GM23248 (cell line): ENCODE data around the gene CDH4. TPM values are rescaled to one million over a fixed set of nuclear protein-coding genes. Genes with fewer than 3 reads are reported as not detected.

Experiments used
- DNase-seq: peaks from one replicate; pipeline ENCODE4 v3.0.0-alpha.2; 2015
- H2AFZ ChIP-seq: fragments of 200-600 bp; sonication (generic); 2 replicates; pipeline ENCODE4 v1.6.1; 2016; ENCODE audit warnings: antibody characterized with exemption
- H3F3A ChIP-seq: fragments of 200-600 bp; sonication (generic); 2 replicates; pipeline ENCODE4 v1.6.1; 2016; ENCODE audit warnings: mild to moderate bottlenecking, antibody characterized with exemption, mixed run types; ENCODE audit not compliant: insufficient read depth
- H3K27ac ChIP-seq: fragments of 200-600 bp; sonication (generic); 2 replicates; pipeline ENCODE4 v1.5.1; 2016; ENCODE audit warnings: mild to moderate bottlenecking
- H3K27me3 ChIP-seq: fragments of 200-600 bp; sonication (generic); replicated peaks from 2 replicates; pipeline ENCODE4 v1.6.1; 2016; ENCODE audit warnings: mild to moderate bottlenecking; ENCODE audit not compliant: insufficient read depth
- H3K36me3 ChIP-seq: fragments of 200-600 bp; sonication (generic); 2 replicates; pipeline ENCODE4 v1.6.1; 2016; ENCODE audit warnings: low read depth, mild to moderate bottlenecking
- H3K4me1 ChIP-seq: fragments of 200-600 bp; sonication (generic); 2 replicates; pipeline ENCODE4 v1.6.1; 2016; ENCODE audit warnings: mild to moderate bottlenecking; ENCODE audit not compliant: insufficient read depth
- H3K4me2 ChIP-seq: fragments of 200-600 bp; sonication (generic); one replicate; pipeline ENCODE4 v1.6.1; 2016; ENCODE audit warnings: mild to moderate bottlenecking; ENCODE audit not compliant: unreplicated experiment
- H3K4me3 ChIP-seq: fragments of 200-600 bp; sonication (generic); 2 replicates; pipeline ENCODE4 v1.5.1; 2016; ENCODE audit warnings: mild to moderate bottlenecking
- H3K79me2 ChIP-seq: fragments of 200-600 bp; sonication (generic); 2 replicates; pipeline ENCODE4 v1.6.1; 2016; ENCODE audit warnings: mild to moderate bottlenecking; ENCODE audit not compliant: insufficient read depth
- H3K9ac ChIP-seq: fragments of 200-600 bp; sonication (generic); 2 replicates; pipeline ENCODE4 v1.6.1; 2016; ENCODE audit warnings: mild to moderate bottlenecking
- H3K9me2 ChIP-seq: fragments of 200-600 bp; sonication (generic); 2 replicates; pipeline ENCODE4 v1.6.1; 2016; ENCODE audit warnings: mixed run types, mild to moderate bottlenecking, moderate library complexity; ENCODE audit not compliant: insufficient read depth
- H3K9me3 ChIP-seq: fragments of 200-600 bp; sonication (generic); one replicate; pipeline ENCODE4 v1.6.1; 2017; ENCODE audit warnings: low read depth
- H4K20me1 ChIP-seq: fragments of 200-600 bp; sonication (generic); 2 replicates; pipeline ENCODE4 v1.6.0; 2016; ENCODE audit not compliant: insufficient read depth
- EZH2 ChIP-seq: fragments of 200-600 bp; sonication (generic); IDR thresholded peaks from 2 replicates; pipeline ENCODE4 v1.6.1; 2018; ENCODE audit warnings: antibody characterized with exemption, mild to moderate bottlenecking; ENCODE audit not compliant: insufficient read depth, poor library complexity, severe bottlenecking
- EZH2phosphoT487 ChIP-seq: fragments of 200-600 bp; sonication (generic); IDR thresholded peaks from 2 replicates; pipeline ENCODE4 v1.6.1; 2018; ENCODE audit warnings: antibody characterized with exemption, moderate library complexity, mild to moderate bottlenecking, low read depth; ENCODE audit not compliant: insufficient read depth
- WGBS, 2 experiments: methylation state at CpG; one replicate each; pipeline ENCODE4 v1.1.6; 2015 to 2017; ENCODE audit warnings: low lambda C conversion rate in 2 of 2, low coverage in 1 of 2; ENCODE audit errors: missing lambda C conversion rate in 2 of 2; 5-methylcytosine and 5-hydroxymethylcytosine counted together
- in situ Hi-C: fragments of 300-500 bp; cut with MboI; formaldehyde crosslinking; loops from 2 replicates; pipeline ENCODE4 v1.15.0; 2020
- polyA plus RNA-seq: library from polyadenylated mRNA; unstranded; fragments of >200 nt; fragmentation: Nextera tagmentation; extraction: Ambion mirVana; gene quantifications from 2 replicates; pipeline ENCODE4 v1.2.1, GENCODE V29; 2016
- total RNA-seq: library from RNA; depleted of rRNA; stranded (reverse); fragments of >200 nt; shearing (Covaris generic); gene quantifications from 2 replicates; pipeline ENCODE4 v1.2.3, GENCODE V29; 2014

The CDH4 gene
- total and polyA plus RNA-seq, 2 experiments from 2014 or later, result 1.1 to 3.9 TPM

DNA sequence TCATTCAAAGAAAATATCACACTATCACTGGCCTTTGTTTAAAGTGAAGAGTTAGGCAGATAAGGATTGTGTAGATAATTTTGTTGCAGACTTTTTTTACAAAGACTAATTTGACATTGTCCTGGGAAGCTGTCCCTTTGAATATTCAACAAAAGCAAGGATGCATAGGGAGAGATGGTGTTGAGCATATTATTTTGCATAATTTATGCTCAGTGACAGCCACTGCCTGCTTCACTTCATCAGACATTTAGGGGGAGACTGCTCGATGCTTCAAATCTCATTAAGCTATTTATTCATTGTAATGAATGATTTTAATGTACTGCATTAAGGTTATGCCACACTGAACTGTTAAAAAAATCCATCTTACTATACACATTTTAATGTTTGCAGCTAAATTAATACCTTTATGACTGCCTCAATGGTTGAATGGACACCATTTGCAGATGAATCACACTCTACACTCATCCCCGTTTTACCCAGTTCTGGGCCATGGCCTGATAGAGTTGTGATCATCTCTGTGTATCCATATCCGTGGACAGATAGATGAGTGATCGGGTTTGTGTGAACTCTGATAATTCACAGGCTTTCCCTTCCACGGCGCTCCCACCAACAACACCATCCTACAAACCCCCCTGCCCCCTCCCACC lies 128.0 kb downstream of the CDH4 start:
- Histone ChIP-seq H4K20me1 (no peaks in the 10 kb centered on the region), H3K36me3 (no peaks in the 10 kb centered on the region), H3K9me3 (no peaks in the 10 kb centered on the region), H2AFZ (no peak overlapping the region), H3K4me1 (no peaks in the 10 kb centered on the region), H3K27me3 (no peaks in the 10 kb centered on the region), H3K9me2 (no peaks in the 10 kb centered on the region), H3K9ac (no peak overlapping the region), H3K27ac (no peak overlapping the region), H3K4me3 (no peak overlapping the region), H3F3A (no peaks in the 10 kb centered on the region), H3K4me2 (no peak overlapping the region), H3K79me2 (no peaks in the 10 kb centered on the region)
- TF ChIP-seq EZH2phosphoT487 (no peak), EZH2 (no peak)
- 7% methylated on average over 6 of the region's 6 CpGs for WGBS, 2 experiments
- in situ Hi-C loops, result no loop called here
- DNase-seq, result no peak

DNA sequence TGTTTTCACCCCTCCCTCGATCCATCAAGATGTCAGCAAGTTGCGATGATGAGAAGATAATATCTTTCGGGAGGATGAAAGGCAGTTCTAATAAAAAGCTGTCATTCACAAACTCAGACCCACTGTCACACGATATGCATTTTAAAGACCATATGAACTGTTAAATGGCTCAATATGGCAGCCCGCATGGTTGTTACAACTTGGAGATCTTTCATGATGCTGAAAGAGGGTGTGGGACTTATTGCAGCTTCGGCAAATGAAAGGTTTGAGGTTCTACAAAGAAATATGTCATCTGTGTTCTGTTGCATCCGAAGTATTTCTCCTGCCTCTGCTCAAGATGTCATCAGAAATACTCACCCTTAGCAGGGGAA lies 128.5 kb downstream of the CDH4 start:
- Histone ChIP-seq H3K9ac (no peak overlapping the region), H3K4me3 (no peak overlapping the region), H3K9me3 (no peaks in the 10 kb centered on the region), H2AFZ (no peak overlapping the region), H3K27me3 (no peaks in the 10 kb centered on the region), H3K79me2 (no peaks in the 10 kb centered on the region), H3K4me1 (no peaks in the 10 kb centered on the region), H3K4me2 (no peak overlapping the region), H3K9me2 (no peaks in the 10 kb centered on the region), H3K36me3 (no peaks in the 10 kb centered on the region), H3K27ac (no peak overlapping the region), H3F3A (no peaks in the 10 kb centered on the region), H4K20me1 (no peaks in the 10 kb centered on the region)
- WGBS, 2 experiments, result 8 to 9% methylated on average over 7 of the region's 7 CpGs
- no peak for DNase-seq
- no peak for TF ChIP-seq EZH2
- no peak for TF ChIP-seq EZH2phosphoT487
- in situ Hi-C loops, result no loop called here

GRCh38 chr20:61382194-61382593 lies 130.1 kb downstream of the CDH4 start:
- in situ Hi-C loops, result no loop called here
- H3K4me1 ChIP-seq, result no peaks in the 10 kb centered on the region
- no peak for DNase-seq
- H2AFZ ChIP-seq, result no peak overlapping the region
- H3K27ac ChIP-seq, result no peak overlapping the region
- no peaks in the 10 kb centered on the region for H3F3A ChIP-seq
- H3K4me2 ChIP-seq, result no peak overlapping the region
- WGBS, 2 experiments, result 40 to 47% methylated on average over 3 of the region's 3 CpGs
- TF ChIP-seq EZH2 (no peak), EZH2phosphoT487 (no peak)
- H3K4me3 ChIP-seq, result no peak overlapping the region
- no peaks in the 10 kb centered on the region for H3K9me3 ChIP-seq
- no peaks in the 10 kb centered on the region for H4K20me1 ChIP-seq
- H3K36me3 ChIP-seq, result no peaks in the 10 kb centered on the region
- H3K79me2 ChIP-seq, result no peaks in the 10 kb centered on the region
- no peaks in the 10 kb centered on the region for H3K9me2 ChIP-seq
- no peaks in the 10 kb centered on the region for H3K27me3 ChIP-seq
- no peak overlapping the region for H3K9ac ChIP-seq

- H3K27ac ChIP-seq, result no peak overlapping the region
Measured at GRCh38 chr20:61385296-61385695, 133.2 kb downstream of the CDH4 start.

GRCh38 chr20:61385731-61386130 lies 133.7 kb downstream of the CDH4 start:
- no peak overlapping the region for H3K4me2 ChIP-seq
- no peak for DNase-seq
- WGBS, 2 experiments, result 43 to 56% methylated on average over 10 of the region's 10 CpGs

More at GRCh38 chr20:61385296-61385695, 133.2 kb downstream of the CDH4 start:
- no peaks in the 10 kb centered on the region for H3K9me3 ChIP-seq
- no peaks in the 10 kb centered on the region for H3K79me2 ChIP-seq
- H3K27me3 ChIP-seq, result no peaks in the 10 kb centered on the region
- no peak overlapping the region for H3K9ac ChIP-seq
- WGBS, 2 experiments, result 39 to 52% methylated on average over 11 of the region's 11 CpGs
- in situ Hi-C loops, result no loop called here
- H3K4me2 ChIP-seq, result no peak overlapping the region
- no peak for DNase-seq
- H2AFZ ChIP-seq, result no peak overlapping the region
- TF ChIP-seq EZH2phosphoT487 (no peak), EZH2 (no peak)
- H3K4me1 ChIP-seq, result no peaks in the 10 kb centered on the region
- no peaks in the 10 kb centered on the region for H3K36me3 ChIP-seq
- H3F3A ChIP-seq, result no peaks in the 10 kb centered on the region
- no peak overlapping the region for H3K4me3 ChIP-seq
- H4K20me1 ChIP-seq, result no peaks in the 10 kb centered on the region
- H3K9me2 ChIP-seq, result no peaks in the 10 kb centered on the region

More at GRCh38 chr20:61385731-61386130, 133.7 kb downstream of the CDH4 start:
- no peak overlapping the region for H3K9ac ChIP-seq
- H3K9me2 ChIP-seq, result no peaks in the 10 kb centered on the region
- no peak overlapping the region for H2AFZ ChIP-seq
- no peak for TF ChIP-seq EZH2phosphoT487
- no peak for TF ChIP-seq EZH2
- no peaks in the 10 kb centered on the region for H3K4me1 ChIP-seq
- no peaks in the 10 kb centered on the region for H3K9me3 ChIP-seq
- H3F3A ChIP-seq, result no peaks in the 10 kb centered on the region
- H3K79me2 ChIP-seq, result no peaks in the 10 kb centered on the region
- no peaks in the 10 kb centered on the region for H3K36me3 ChIP-seq
- in situ Hi-C loops, result no loop called here
- no peak overlapping the region for H3K4me3 ChIP-seq
- no peaks in the 10 kb centered on the region for H3K27me3 ChIP-seq
- no peaks in the 10 kb centered on the region for H4K20me1 ChIP-seq
- no peak overlapping the region for H3K27ac ChIP-seq
